ENCODE results near the gene MYF6. TPM values are rescaled to one million over a fixed set of nuclear protein-coding genes. Genes with fewer than 3 reads are reported as not detected.

The MYF6 gene
- total RNA-seq, 1 experiment from 2014 or later, result not detected

DNA sequence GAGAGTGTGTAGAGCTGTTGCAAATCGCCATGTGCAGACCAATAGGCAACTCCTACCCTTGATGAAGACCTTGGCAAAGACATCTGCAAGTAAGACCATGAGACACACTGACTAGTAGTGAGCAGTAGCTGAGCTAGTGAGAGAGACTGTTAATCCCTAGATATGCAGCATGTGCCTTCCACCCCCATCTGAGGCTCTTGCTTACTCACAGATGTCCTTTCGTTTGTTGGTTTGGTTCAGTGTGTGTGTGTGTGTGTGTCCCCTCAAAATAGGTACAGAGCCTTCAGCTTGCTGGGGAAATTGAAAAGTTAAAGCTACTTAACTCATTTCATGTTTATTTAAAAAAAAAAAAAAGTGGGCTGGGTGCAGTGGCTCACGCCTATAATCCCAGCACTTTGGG lies 46.8 kb downstream of the MYF6 start:
- H3K27me3 Mint-ChIP-seq (ENCODE audit: insufficient read depth, unreplicated experiment), result peaks cover 64% of the 10 kb centered on the region
- TF ChIP-seq, protein P1, sequence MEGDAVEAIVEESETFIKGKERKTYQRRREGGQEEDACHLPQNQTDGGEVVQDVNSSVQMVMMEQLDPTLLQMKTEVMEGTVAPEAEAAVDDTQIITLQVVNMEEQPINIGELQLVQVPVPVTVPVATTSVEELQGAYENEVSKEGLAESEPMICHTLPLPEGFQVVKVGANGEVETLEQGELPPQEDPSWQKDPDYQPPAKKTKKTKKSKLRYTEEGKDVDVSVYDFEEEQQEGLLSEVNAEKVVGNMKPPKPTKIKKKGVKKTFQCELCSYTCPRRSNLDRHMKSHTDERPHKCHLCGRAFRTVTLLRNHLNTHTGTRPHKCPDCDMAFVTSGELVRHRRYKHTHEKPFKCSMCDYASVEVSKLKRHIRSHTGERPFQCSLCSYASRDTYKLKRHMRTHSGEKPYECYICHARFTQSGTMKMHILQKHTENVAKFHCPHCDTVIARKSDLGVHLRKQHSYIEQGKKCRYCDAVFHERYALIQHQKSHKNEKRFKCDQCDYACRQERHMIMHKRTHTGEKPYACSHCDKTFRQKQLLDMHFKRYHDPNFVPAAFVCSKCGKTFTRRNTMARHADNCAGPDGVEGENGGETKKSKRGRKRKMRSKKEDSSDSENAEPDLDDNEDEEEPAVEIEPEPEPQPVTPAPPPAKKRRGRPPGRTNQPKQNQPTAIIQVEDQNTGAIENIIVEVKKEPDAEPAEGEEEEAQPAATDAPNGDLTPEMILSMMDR (IDR thresholded peaks at IDR 0.05; ENCODE audit: unreplicated experiment), result no peak
- no peaks in the 10 kb centered on the region for H3K4me1 Mint-ChIP-seq (ENCODE audit: insufficient read depth, unreplicated experiment)
- H3K36me3 Mint-ChIP-seq (ENCODE audit: insufficient read depth, unreplicated experiment), result no peaks in the 10 kb centered on the region
- intact Hi-C loops (cut with micrococcal nuclease), result no loop called here
- H3K4me3 Mint-ChIP-seq (ENCODE audit: unreplicated experiment), result no peak overlapping the region
- POLR2A ChIA-PET, result no interaction called here
- no peak for DNase-seq (ENCODE audit: unreplicated experiment)
- no peaks in the 10 kb centered on the region for H3K9me3 Mint-ChIP-seq (ENCODE audit: unreplicated experiment)
- H3K27ac Mint-ChIP-seq (ENCODE audit: low read depth, unreplicated experiment), result no peak overlapping the region
- CTCF ChIA-PET, result interaction anchor here (0.6 kb wide), 1 partner anchor 131 kb away, joined by 3 read pairs; no protein-coding TSS in a partner anchor
- no TSS peak for BruUV-seq (replicated peaks)

GRCh38 chr12:80756875-80757274 lies 49.4 kb downstream of the MYF6 start:
- H3K36me3 Mint-ChIP-seq (ENCODE audit: insufficient read depth, unreplicated experiment), result no peaks in the 10 kb centered on the region
- ChIA-PET POLR2A (no interaction called here), CTCF (no interaction called here)
- H3K4me1 Mint-ChIP-seq (ENCODE audit: insufficient read depth, unreplicated experiment), result no peaks in the 10 kb centered on the region
- TF ChIP-seq, protein P1 (IDR thresholded peaks at IDR 0.05; ENCODE audit: unreplicated experiment), result no peak
- H3K27ac Mint-ChIP-seq (ENCODE audit: low read depth, unreplicated experiment), result no peak overlapping the region
- intact Hi-C loops (cut with micrococcal nuclease), result no loop called here
- no TSS peak for BruUV-seq (replicated peaks)
- no peak for DNase-seq (ENCODE audit: unreplicated experiment)
- H3K4me3 Mint-ChIP-seq (ENCODE audit: unreplicated experiment), result no peak overlapping the region
- H3K27me3 Mint-ChIP-seq (ENCODE audit: insufficient read depth, unreplicated experiment), result peaks cover 66% of the 10 kb centered on the region
- no peaks in the 10 kb centered on the region for H3K9me3 Mint-ChIP-seq (ENCODE audit: unreplicated experiment)

Other genes with a start within 250 kb of the MYF6 start
- not detected in 2 replicates for gene MYF5, start 9.3 kb downstream of the MYF6 start, total RNA-seq (2022)
- gene LIN7A, start 230.3 kb downstream of the MYF6 start, total RNA-seq (2022), result not detected in 2 replicates